DOHH2 (cell line): Measurements from ENCODE around the gene AS3MT.

Experiments
- CTCF ChIP-seq: fragments of 200-600 bp; sonication (generic); IDR thresholded peaks from one replicate; pipeline ENCODE4 v1.5.1; 2014; ENCODE audit warnings: antibody characterized with exemption, mild to moderate bottlenecking, low read depth, low read length; ENCODE audit not compliant: poor library complexity, severe bottlenecking
- EZH2phosphoT487 ChIP-seq: fragments of 200-600 bp; sonication (generic); IDR thresholded peaks from 2 replicates; pipeline ENCODE4 v1.6.1; 2017; ENCODE audit warnings: borderline replicate concordance, mild to moderate bottlenecking, antibody characterized with exemption, low read length, moderate library complexity, mixed read lengths

GRCh38 chr10:102930720-102931119 is 61.5 kb downstream of the AS3MT start:
- TF ChIP-seq CTCF (no peak), EZH2phosphoT487 (no peak)
